Amygdala (tissue), 56 donors: Measurements from ENCODE around the gene AP4S1.

Experiments used
- DNase-seq, 56 donors: peaks; one replicate each; lab custom pipeline; 2025; lab: John Stamatoyannopoulos, UW

Gene AP4S1

GRCh38 chr14:31025367-31026076 is at the start of gene AP4S1:
AP4S1 (plus strand) TSS chr14:31025649; CDS start chr14:31066197, 40,548 bp downstream.
- peak in 50 of 56 donors; percentile 3 to 79 (median 46) for DNase-seq

- no peak for DNase-seq
Measured at GRCh38 chr14:30977752-30978151, 47.7 kb upstream of the AP4S1 start.

- DNase-seq, result peak in 5 of 56 donors; percentile 3 to 23 (median 18)
Measured at GRCh38 chr14:30980106-30980704, 45.2 kb upstream of the AP4S1 start.

- no peak for DNase-seq
Measured at GRCh38 chr14:30980980-30981379, 44.5 kb upstream of the AP4S1 start.

- DNase-seq, result no peak
Measured at GRCh38 chr14:30982533-30982932, 42.9 kb upstream of the AP4S1 start.

- no peak for DNase-seq
Measured at GRCh38 chr14:30983858-30984257, 41.6 kb upstream of the AP4S1 start.

- no peak for DNase-seq
Measured at GRCh38 chr14:30985796-30986195, 39.7 kb upstream of the AP4S1 start.

- DNase-seq, result no peak
Measured at GRCh38 chr14:30988509-30988908, 36.9 kb upstream of the AP4S1 start.

- DNase-seq, result no peak
Measured at GRCh38 chr14:30990770-30991169, 34.7 kb upstream of the AP4S1 start.

- no peak for DNase-seq
Measured at GRCh38 chr14:30991408-30991807, 34.0 kb upstream of the AP4S1 start.

GRCh38 chr14:30993071-30993470 is 32.4 kb upstream of the AP4S1 start:
- no peak for DNase-seq

GRCh38 chr14:30994681-30995620 is 30.5 kb upstream of the AP4S1 start:
- no peak for DNase-seq

- no peak for DNase-seq
Measured at GRCh38 chr14:30995689-30996088, 29.8 kb upstream of the AP4S1 start.

GRCh38 chr14:30996892-30997659 is 28.4 kb upstream of the AP4S1 start:
- DNase-seq, result no peak

- DNase-seq, result no peak
Measured at GRCh38 chr14:30998100-30998706, 27.2 kb upstream of the AP4S1 start.

- no peak for DNase-seq
Measured at GRCh38 chr14:30999038-30999773, 26.2 kb upstream of the AP4S1 start.

- DNase-seq, result no peak
Measured at GRCh38 chr14:31000629-31001338, 24.7 kb upstream of the AP4S1 start.

GRCh38 chr14:31001339-31001658 is 24.1 kb upstream of the AP4S1 start:
- DNase-seq, result no peak

GRCh38 chr14:31003284-31003683 is 22.2 kb upstream of the AP4S1 start:
- DNase-seq, result no peak
